ENCODE results near the gene GTPBP8.
"Not testable (repeated sequence)": the region's sequence is repeated elsewhere in the genome, so short reads cannot be mapped to it uniquely, and the experiment has no call there.

The GTPBP8 gene

GRCh38 chr3:113039546-113039945, 48.8 kb downstream of the GTPBP8 start:
- Histone ChIP-seq H3K27me3 (ENCODE audit: insufficient read depth, low read length, poor library complexity) (no peaks in the 10 kb centered on the region), H3K9ac (ENCODE audit: low read depth, low read length) (no peak overlapping the region), H2AFZ (ENCODE audit: low read depth, low read length) (no peak overlapping the region), H3K27ac (ENCODE audit: low read length) (no peak overlapping the region), H3K4me3 (ENCODE audit: low read depth in 1 of 2, low read length in 2 of 2) (no peak overlapping the region), H3K79me2 (ENCODE audit: insufficient read depth, low read length) (no peaks in the 10 kb centered on the region), H3K4me1 (ENCODE audit: insufficient read depth, low read length) (no peaks in the 10 kb centered on the region), H4K20me1 (ENCODE audit: insufficient read depth, low read length) (no peaks in the 10 kb centered on the region), H3K36me3 (ENCODE audit: insufficient read depth, low read length) (no peaks in the 10 kb centered on the region), H3K9me3 (ENCODE audit: insufficient read depth, low read length, severe bottlenecking) (no peaks in the 10 kb centered on the region), H3K4me2 (ENCODE audit: insufficient read depth, low read length) (no peak overlapping the region)
- ATAC-seq (ENCODE audit: insufficient read depth, low read depth) (no peak), DNase-seq (no peak)
- TF ChIP-seq CTCF (IDR thresholded peaks at IDR 0.05; ENCODE audit: borderline replicate concordance, extremely low read depth, low read length, poor library complexity, severe bottlenecking): no peak
- no peak for TF ChIP-seq EZH2 (IDR thresholded peaks at IDR 0.05; ENCODE audit: borderline replicate concordance, low read depth, low read length, severe bottlenecking)

GRCh38 chr3:113040231-113040630, 49.4 kb downstream of the GTPBP8 start:
- DNase-seq (no peak), ATAC-seq (ENCODE audit: insufficient read depth, low read depth) (no peak)
- H3K4me3 ChIP-seq (ENCODE audit: low read depth in 1 of 2, low read length in 2 of 2): no peak overlapping the region
- H3K79me2 ChIP-seq (ENCODE audit: insufficient read depth, low read length): no peaks in the 10 kb centered on the region
- no peak overlapping the region for H3K4me2 ChIP-seq (ENCODE audit: insufficient read depth, low read length)
- no peak overlapping the region for H3K9ac ChIP-seq (ENCODE audit: low read depth, low read length)
- H4K20me1 ChIP-seq (ENCODE audit: insufficient read depth, low read length): no peaks in the 10 kb centered on the region
- peaks cover 5% of the 10 kb centered on the region for H3K9me3 ChIP-seq (ENCODE audit: insufficient read depth, low read length, severe bottlenecking)
- H2AFZ ChIP-seq (ENCODE audit: low read depth, low read length): no peak overlapping the region
- no peak overlapping the region for H3K27ac ChIP-seq (ENCODE audit: low read length)
- no peaks in the 10 kb centered on the region for H3K36me3 ChIP-seq (ENCODE audit: insufficient read depth, low read length)
- no peaks in the 10 kb centered on the region for H3K27me3 ChIP-seq (ENCODE audit: insufficient read depth, low read length, poor library complexity)
- TF ChIP-seq CTCF (IDR thresholded peaks at IDR 0.05; ENCODE audit: borderline replicate concordance, extremely low read depth, low read length, poor library complexity, severe bottlenecking) (no peak), EZH2 (IDR thresholded peaks at IDR 0.05; ENCODE audit: borderline replicate concordance, low read depth, low read length, severe bottlenecking) (no peak)
- no peaks in the 10 kb centered on the region for H3K4me1 ChIP-seq (ENCODE audit: insufficient read depth, low read length)

GRCh38 chr3:113043686-113044085, 52.9 kb downstream of the GTPBP8 start:
- Histone ChIP-seq H3K4me1 (ENCODE audit: insufficient read depth, low read length) (no peaks in the 10 kb centered on the region), H3K36me3 (ENCODE audit: insufficient read depth, low read length) (no peaks in the 10 kb centered on the region), H2AFZ (ENCODE audit: low read depth, low read length) (no peak overlapping the region), H3K27me3 (ENCODE audit: insufficient read depth, low read length, poor library complexity) (no peaks in the 10 kb centered on the region), H3K79me2 (ENCODE audit: insufficient read depth, low read length) (no peaks in the 10 kb centered on the region), H4K20me1 (ENCODE audit: insufficient read depth, low read length) (no peaks in the 10 kb centered on the region), H3K27ac (ENCODE audit: low read length) (no peak overlapping the region), H3K4me3 (ENCODE audit: low read depth in 1 of 2, low read length in 2 of 2) (no peak overlapping the region), H3K9ac (ENCODE audit: low read depth, low read length) (no peak overlapping the region), H3K9me3 (ENCODE audit: insufficient read depth, low read length, severe bottlenecking) (peaks cover 5% of the 10 kb centered on the region), H3K4me2 (ENCODE audit: insufficient read depth, low read length) (no peak overlapping the region)
- ATAC-seq (ENCODE audit: insufficient read depth, low read depth) (no peak), DNase-seq (no peak)
- TF ChIP-seq EZH2 (IDR thresholded peaks at IDR 0.05; ENCODE audit: borderline replicate concordance, low read depth, low read length, severe bottlenecking): no peak
- TF ChIP-seq CTCF (IDR thresholded peaks at IDR 0.05; ENCODE audit: borderline replicate concordance, extremely low read depth, low read length, poor library complexity, severe bottlenecking): no peak

GRCh38 chr3:113046186-113046965, 55.6 kb downstream of the GTPBP8 start:
- not testable (repeated sequence) for ATAC-seq (ENCODE audit: insufficient read depth, low read depth); DNase-seq; H2AFZ ChIP-seq (ENCODE audit: low read depth, low read length)

More at GRCh38 chr3:113046186-113046965, 55.6 kb downstream of the GTPBP8 start:
- not testable (repeated sequence) for H3K9ac ChIP-seq (ENCODE audit: low read depth, low read length); H4K20me1 ChIP-seq (ENCODE audit: insufficient read depth, low read length); H3K4me2 ChIP-seq (ENCODE audit: insufficient read depth, low read length); H3K4me1 ChIP-seq (ENCODE audit: insufficient read depth, low read length); H3K79me2 ChIP-seq (ENCODE audit: insufficient read depth, low read length); H3K4me3 ChIP-seq (ENCODE audit: low read depth in 1 of 2, low read length in 2 of 2); H3K27ac ChIP-seq (ENCODE audit: low read length); H3K9me3 ChIP-seq (ENCODE audit: insufficient read depth, low read length, severe bottlenecking); H3K27me3 ChIP-seq (ENCODE audit: insufficient read depth, low read length, poor library complexity); H3K36me3 ChIP-seq (ENCODE audit: insufficient read depth, low read length)

Measured in DND-41 (cell line).